ENCODE measurements around the gene LTN1. TPM values are rescaled to one million over a fixed set of nuclear protein-coding genes. Genes with fewer than 3 reads are reported as not detected.

Gene LTN1
- total RNA-seq, 1 experiment from 2014 or later, result 18.7 TPM

DNA sequence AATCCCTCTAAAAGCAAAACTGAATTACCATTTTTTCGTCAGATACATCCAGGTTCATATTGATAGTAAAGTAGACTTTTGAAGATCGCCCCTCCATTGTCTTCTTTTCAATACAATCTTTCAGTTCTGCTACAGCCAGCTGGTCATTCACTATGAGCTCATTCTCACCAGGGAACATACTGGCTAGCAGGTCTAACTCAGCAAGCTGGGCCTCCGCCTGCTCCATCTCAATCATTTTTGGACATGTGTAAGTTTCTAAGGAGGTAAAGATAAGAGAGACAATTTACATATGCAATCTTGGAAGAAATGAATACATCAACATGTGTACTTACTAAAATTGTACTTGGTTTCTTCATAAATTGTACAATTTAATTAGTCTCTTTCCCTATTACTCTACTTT lies 15.7 kb upstream of the LTN1 start:
- BruUV-seq (replicated peaks), result no TSS peak
- H3F3A ChIP-seq (ENCODE audit: insufficient read depth, low read depth), result no peaks in the 10 kb centered on the region; the same call in 1 of the 2 replicates
- H3K27me3 ChIP-seq (ENCODE audit: insufficient read depth, low read depth), result no peaks in the 10 kb centered on the region
- ChIA-PET CTCF (no interaction called here), POLR2A (ENCODE audit: unreplicated experiment) (no interaction called here)
- H3K4me1 ChIP-seq (replicated peaks; ENCODE audit: insufficient read depth), result peaks cover 5% of the 10 kb centered on the region
- no peaks in the 10 kb centered on the region for H3K9me2 ChIP-seq (ENCODE audit: insufficient read depth)
- TF ChIP-seq, protein P1, sequence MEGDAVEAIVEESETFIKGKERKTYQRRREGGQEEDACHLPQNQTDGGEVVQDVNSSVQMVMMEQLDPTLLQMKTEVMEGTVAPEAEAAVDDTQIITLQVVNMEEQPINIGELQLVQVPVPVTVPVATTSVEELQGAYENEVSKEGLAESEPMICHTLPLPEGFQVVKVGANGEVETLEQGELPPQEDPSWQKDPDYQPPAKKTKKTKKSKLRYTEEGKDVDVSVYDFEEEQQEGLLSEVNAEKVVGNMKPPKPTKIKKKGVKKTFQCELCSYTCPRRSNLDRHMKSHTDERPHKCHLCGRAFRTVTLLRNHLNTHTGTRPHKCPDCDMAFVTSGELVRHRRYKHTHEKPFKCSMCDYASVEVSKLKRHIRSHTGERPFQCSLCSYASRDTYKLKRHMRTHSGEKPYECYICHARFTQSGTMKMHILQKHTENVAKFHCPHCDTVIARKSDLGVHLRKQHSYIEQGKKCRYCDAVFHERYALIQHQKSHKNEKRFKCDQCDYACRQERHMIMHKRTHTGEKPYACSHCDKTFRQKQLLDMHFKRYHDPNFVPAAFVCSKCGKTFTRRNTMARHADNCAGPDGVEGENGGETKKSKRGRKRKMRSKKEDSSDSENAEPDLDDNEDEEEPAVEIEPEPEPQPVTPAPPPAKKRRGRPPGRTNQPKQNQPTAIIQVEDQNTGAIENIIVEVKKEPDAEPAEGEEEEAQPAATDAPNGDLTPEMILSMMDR (conservative IDR thresholded peaks at IDR 0.05), result no peak
- TF ChIP-seq EZH2 (IDR thresholded peaks at IDR 0.05; ENCODE audit: low read depth), result no peak
- DNase-seq, result no peak
- H4K20me1 ChIP-seq (ENCODE audit: insufficient read depth), result no peaks in the 10 kb centered on the region
- intact Hi-C loops (cut with micrococcal nuclease; ENCODE audit: unreplicated experiment), result no loop called here
- no peaks in the 10 kb centered on the region for H3K36me3 ChIP-seq (ENCODE audit: low read depth)
- H2AFZ ChIP-seq, result no peak overlapping the region
- no peak overlapping the region for H3K4me3 ChIP-seq
- H3K27ac ChIP-seq, result no peak overlapping the region
- no peaks in the 10 kb centered on the region for H3K79me2 ChIP-seq (ENCODE audit: low read depth)
- H3K9me3 ChIP-seq (ENCODE audit: insufficient read depth, low read depth), result no peaks in the 10 kb centered on the region
- no peak overlapping the region for H3K4me2 ChIP-seq

DNA sequence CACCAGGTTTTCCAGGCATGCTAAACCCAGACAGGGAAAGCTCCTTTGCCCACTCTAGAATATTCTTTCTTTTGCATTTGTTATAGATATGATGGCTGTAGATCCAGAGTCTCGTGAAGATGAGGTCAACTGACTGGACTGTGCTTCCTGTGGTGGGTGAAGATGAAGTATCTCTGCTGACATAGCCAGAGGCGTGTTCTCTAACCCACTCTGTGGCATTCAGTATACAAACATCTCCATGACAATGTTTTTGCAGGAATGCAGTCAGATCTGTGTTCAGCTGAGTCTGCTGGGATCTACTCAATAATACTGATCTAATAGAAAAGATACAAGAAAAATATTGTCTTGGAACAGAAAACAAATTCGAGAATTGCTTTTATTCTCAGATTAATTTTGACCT lies 15.1 kb upstream of the LTN1 start:
- BruUV-seq (replicated peaks), result no TSS peak
- CTCF ChIA-PET, result no interaction called here
- no peaks in the 10 kb centered on the region for H3K36me3 ChIP-seq (ENCODE audit: low read depth)
- H3K4me3 ChIP-seq, result no peak overlapping the region
- no peak for TF ChIP-seq EZH2 (IDR thresholded peaks at IDR 0.05; ENCODE audit: low read depth)
- TF ChIP-seq, protein P1 (conservative IDR thresholded peaks at IDR 0.05), result no peak
- H3F3A ChIP-seq (ENCODE audit: insufficient read depth, low read depth), result no peaks in the 10 kb centered on the region; the same call in 1 of the 2 replicates
- no peaks in the 10 kb centered on the region for H4K20me1 ChIP-seq (ENCODE audit: insufficient read depth)
- POLR2A ChIA-PET (ENCODE audit: unreplicated experiment), result no interaction called here
- no peaks in the 10 kb centered on the region for H3K27me3 ChIP-seq (ENCODE audit: insufficient read depth, low read depth)
- H3K4me1 ChIP-seq (replicated peaks; ENCODE audit: insufficient read depth), result peaks cover 5% of the 10 kb centered on the region
- no peak overlapping the region for H3K4me2 ChIP-seq
- H2AFZ ChIP-seq, result no peak overlapping the region
- H3K79me2 ChIP-seq (ENCODE audit: low read depth), result no peaks in the 10 kb centered on the region
- H3K27ac ChIP-seq, result no peak overlapping the region
- intact Hi-C loops (cut with micrococcal nuclease; ENCODE audit: unreplicated experiment), result no loop called here
- no peaks in the 10 kb centered on the region for H3K9me3 ChIP-seq (ENCODE audit: insufficient read depth, low read depth)
- DNase-seq, result no peak
- H3K9me2 ChIP-seq (ENCODE audit: insufficient read depth), result no peaks in the 10 kb centered on the region

- Histone ChIP-seq H3K27me3 (ENCODE audit: insufficient read depth, low read depth) (no peaks in the 10 kb centered on the region), H3F3A (ENCODE audit: insufficient read depth, low read depth) (peaks cover 3% of the 10 kb centered on the region), H3K4me1 (replicated peaks; ENCODE audit: insufficient read depth) (peaks cover 5% of the 10 kb centered on the region), H3K36me3 (ENCODE audit: low read depth) (no peaks in the 10 kb centered on the region), H3K4me3 (no peak overlapping the region), H2AFZ (no peak overlapping the region), H3K79me2 (ENCODE audit: low read depth) (no peaks in the 10 kb centered on the region), H3K27ac (no peak overlapping the region), H3K9me3 (ENCODE audit: insufficient read depth, low read depth) (no peaks in the 10 kb centered on the region), H4K20me1 (ENCODE audit: insufficient read depth) (no peaks in the 10 kb centered on the region), H3K4me2 (no peak overlapping the region), H3K9me2 (ENCODE audit: insufficient read depth) (no peaks in the 10 kb centered on the region)
- TF ChIP-seq, protein P1 (conservative IDR thresholded peaks at IDR 0.05), result no peak
- no peak for TF ChIP-seq EZH2 (IDR thresholded peaks at IDR 0.05; ENCODE audit: low read depth)
- DNase-seq, result no peak
- intact Hi-C loops (cut with micrococcal nuclease; ENCODE audit: unreplicated experiment), result no loop called here
- ChIA-PET CTCF (no interaction called here), POLR2A (ENCODE audit: unreplicated experiment) (no interaction called here)
- no TSS peak for BruUV-seq (replicated peaks)
Measured at GRCh38 chr21:29007135-29007534, 14.5 kb upstream of the LTN1 start.

Measured in PC-9 (cell line).